Natural killer cell treated with Interleukin-12 subunit alpha and Interleukin-12 subunit beta and Interleukin-15 and Interleukin-18, amount 100 ng/mL, for 72 hours (primary cell): ENCODE data around the gene MAML2. TPM values are rescaled to one million over a fixed set of nuclear protein-coding genes. Genes with fewer than 3 reads are reported as not detected.

Experiments
- ATAC-seq, 2 donors: fragments of 150-1000 bp; cut with Tn5 transposase in 1 of 2; sonication (Bioruptor Pico), chemical (Tn5 transposase) in 1 of 2; 2 replicates each; pipeline ENCODE4 v1.10.0; 2021
- DNase-seq: peaks from one replicate; pipeline ENCODE4 v3.0.0; 2022; ENCODE audit warnings: low spot score
- H3K27ac Mint-ChIP-seq, 2 donors: 1 replicate in 1 of 2; 2 replicates in 1 of 2; pipeline ENCODE4 v1.8.0; 2022; ENCODE audit warnings: mixed read lengths in 2 of 2, mild to moderate bottlenecking in 1 of 2, moderate library complexity in 1 of 2
- H3K27me3 Mint-ChIP-seq, 2 donors: 1 replicate in 1 of 2; 2 replicates in 1 of 2; pipeline ENCODE4 v1.8.0; 2022; ENCODE audit warnings: mixed read lengths in 2 of 2
- H3K36me3 Mint-ChIP-seq: one replicate; pipeline ENCODE4 v1.8.0; 2022; ENCODE audit warnings: mixed read lengths
- H3K4me1 Mint-ChIP-seq, 2 donors: 1 replicate in 1 of 2; 2 replicates in 1 of 2; pipeline ENCODE4 v1.8.0; 2022; ENCODE audit warnings: low read depth in 2 of 2, mixed read lengths in 2 of 2, mild to moderate bottlenecking in 1 of 2
- H3K4me3 Mint-ChIP-seq: one replicate; pipeline ENCODE4 v1.8.0; 2022; ENCODE audit warnings: mixed read lengths
- H3K9me3 Mint-ChIP-seq: 2 replicates; pipeline ENCODE4 v1.8.0; 2022; ENCODE audit warnings: mixed read lengths
- total RNA-seq, 2 donors: library from RNA; stranded (reverse); gene quantifications; one replicate each; pipeline ENCODE4 v1.2.3, GENCODE V29; 2022

MAML2 gene
- total RNA-seq, 2 donors from 2014 or later: 15.9 to 21.9 TPM

DNA sequence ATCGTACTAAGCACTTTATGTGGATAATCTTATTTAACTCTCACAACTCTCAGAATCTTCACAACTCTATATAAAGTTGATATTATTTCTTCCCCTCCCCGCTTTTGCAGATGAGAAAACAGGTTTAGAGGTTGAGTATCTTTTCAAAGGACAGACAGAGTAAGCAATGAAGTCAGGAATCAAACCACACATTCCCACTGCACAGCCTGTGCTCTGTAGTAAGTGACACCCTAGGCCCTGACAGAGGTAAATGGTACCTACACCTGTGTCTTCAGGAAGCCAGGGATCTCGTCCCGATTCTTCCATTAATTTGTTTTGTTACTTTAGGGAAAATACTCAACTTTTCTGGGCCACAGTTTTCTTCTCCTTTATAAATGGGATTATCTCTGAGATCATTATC lies 246.6 kb downstream of the MAML2 start:
- peaks cover 5% of the 10 kb centered on the region for H3K36me3 Mint-ChIP-seq
- DNase-seq (no peak), ATAC-seq (no peak)
- H3K9me3 Mint-ChIP-seq: no peaks in the 10 kb centered on the region
- H3K4me3 Mint-ChIP-seq: no peak overlapping the region
- peak overlapping the region in 1 of 2 donors; percentile 40 for H3K27ac Mint-ChIP-seq
- no peaks in the 10 kb centered on the region for H3K27me3 Mint-ChIP-seq
- H3K4me1 Mint-ChIP-seq: peaks cover 9 to 16% of the 10 kb centered on the region in 2 donors

DNA sequence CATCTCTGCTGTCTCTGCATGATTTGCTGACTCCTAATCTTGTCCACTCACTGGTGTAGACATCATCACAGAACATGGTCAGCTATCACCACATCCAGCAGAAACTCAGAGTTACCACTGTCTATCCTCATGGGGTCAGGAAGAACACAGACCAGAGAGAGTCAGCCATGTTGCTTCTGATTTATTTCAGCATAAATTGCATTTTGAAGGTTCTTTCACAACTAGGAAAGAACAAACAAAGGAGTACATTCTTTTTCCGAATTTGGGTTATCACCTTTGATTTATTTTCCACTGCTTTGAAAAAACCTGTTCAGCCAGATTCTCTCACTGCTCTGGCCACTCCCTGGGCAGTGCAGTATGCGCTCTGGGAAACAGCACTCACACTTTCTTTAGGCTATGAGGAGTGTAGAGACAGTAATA lies 247.1 kb downstream of the MAML2 start:
- H3K27me3 Mint-ChIP-seq: no peaks in the 10 kb centered on the region
- H3K9me3 Mint-ChIP-seq: no peaks in the 10 kb centered on the region
- ATAC-seq: no peak
- H3K4me3 Mint-ChIP-seq: no peak overlapping the region
- peaks cover 9 to 16% of the 10 kb centered on the region in 2 donors for H3K4me1 Mint-ChIP-seq
- DNase-seq: no peak
- peaks cover 5% of the 10 kb centered on the region for H3K36me3 Mint-ChIP-seq
- no peak overlapping the region for H3K27ac Mint-ChIP-seq

DNA sequence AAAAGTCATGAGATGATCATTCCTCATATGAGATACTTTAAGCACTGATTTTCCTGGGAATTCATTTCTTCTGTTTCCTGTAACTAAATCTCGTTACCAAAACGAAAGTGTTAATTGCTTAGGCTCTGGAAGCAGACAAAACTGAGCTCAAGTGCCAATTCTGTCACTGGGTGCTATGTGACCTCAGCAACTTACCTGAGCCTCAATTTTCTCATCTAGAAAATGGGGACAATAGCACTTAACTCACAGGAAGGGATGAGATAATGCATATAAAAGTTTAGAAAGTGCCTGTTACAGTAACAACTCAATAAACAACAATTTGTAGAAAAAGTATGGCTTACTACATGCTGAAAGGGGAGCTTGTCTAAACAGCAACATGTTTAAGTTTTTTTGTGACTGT lies 248.8 kb downstream of the MAML2 start:
- H3K4me3 Mint-ChIP-seq: no peak overlapping the region
- H3K4me1 Mint-ChIP-seq: peaks cover 9 to 15% of the 10 kb centered on the region in 2 donors
- ATAC-seq (no peak), DNase-seq (no peak)
- H3K9me3 Mint-ChIP-seq: no peaks in the 10 kb centered on the region
- no peaks in the 10 kb centered on the region for H3K27me3 Mint-ChIP-seq
- H3K36me3 Mint-ChIP-seq: peaks cover 5% of the 10 kb centered on the region
- peak overlapping the region in 1 of 2 donors; percentile 38 for H3K27ac Mint-ChIP-seq

DNA sequence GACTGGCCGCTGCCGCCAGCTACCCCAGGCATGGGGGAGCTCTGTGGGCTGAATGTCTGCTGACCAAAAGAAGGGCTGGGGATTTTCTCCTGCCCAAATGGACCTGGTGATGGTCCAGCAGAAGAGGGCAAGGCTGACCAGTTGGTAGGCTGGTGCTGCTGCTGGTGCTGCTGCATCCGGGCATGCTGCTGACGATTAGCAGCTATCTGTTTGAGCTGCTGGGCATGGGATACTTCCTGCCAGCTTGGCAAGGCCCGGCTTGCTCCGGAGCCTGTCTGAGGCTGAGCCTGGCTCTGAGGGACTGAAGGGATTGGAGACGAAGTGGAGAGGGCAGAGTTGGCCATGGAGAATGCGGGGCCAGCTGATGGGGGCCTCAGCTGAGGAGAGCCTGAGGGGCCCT lies 250.5 kb downstream of the MAML2 start:
- Mint-ChIP-seq H3K36me3 (peaks cover 5% of the 10 kb centered on the region), H3K27ac (peak overlapping the region in 1 of 2 donors; percentile 34), H3K4me1 (peaks cover 9 to 12% of the 10 kb centered on the region in 2 donors), H3K27me3 (no peaks in the 10 kb centered on the region), H3K4me3 (no peak overlapping the region), H3K9me3 (no peaks in the 10 kb centered on the region)
- no peak for ATAC-seq
- no peak for DNase-seq

DNA sequence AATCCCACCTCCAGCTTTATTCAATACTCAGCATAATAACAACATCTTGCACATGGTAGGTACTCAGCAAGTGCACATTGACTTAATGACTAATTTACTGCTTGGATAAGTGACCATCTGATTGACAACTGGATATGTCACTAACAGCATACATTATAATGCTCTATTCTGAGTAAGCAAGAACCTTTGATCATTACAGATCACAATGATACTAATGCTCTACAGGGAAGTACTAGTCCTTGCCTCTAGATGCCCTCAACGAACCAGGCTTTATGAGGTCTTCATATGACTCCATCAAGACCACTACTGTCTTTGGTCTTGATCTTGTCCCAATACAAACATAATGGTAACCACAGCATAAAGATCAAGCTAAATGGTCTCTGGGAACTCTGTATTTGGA lies 251.5 kb downstream of the MAML2 start:
- peaks cover 5% of the 10 kb centered on the region for H3K36me3 Mint-ChIP-seq
- peaks cover 8 to 9% of the 10 kb centered on the region in 2 donors for H3K4me1 Mint-ChIP-seq
- DNase-seq: no peak
- H3K27me3 Mint-ChIP-seq: no peaks in the 10 kb centered on the region
- no peaks in the 10 kb centered on the region for H3K9me3 Mint-ChIP-seq
- ATAC-seq: peak in 1 of 2 donors; percentile 87
- H3K4me3 Mint-ChIP-seq: no peak overlapping the region
- peak overlapping the region in 1 of 2 donors; percentile 34 for H3K27ac Mint-ChIP-seq

DNA sequence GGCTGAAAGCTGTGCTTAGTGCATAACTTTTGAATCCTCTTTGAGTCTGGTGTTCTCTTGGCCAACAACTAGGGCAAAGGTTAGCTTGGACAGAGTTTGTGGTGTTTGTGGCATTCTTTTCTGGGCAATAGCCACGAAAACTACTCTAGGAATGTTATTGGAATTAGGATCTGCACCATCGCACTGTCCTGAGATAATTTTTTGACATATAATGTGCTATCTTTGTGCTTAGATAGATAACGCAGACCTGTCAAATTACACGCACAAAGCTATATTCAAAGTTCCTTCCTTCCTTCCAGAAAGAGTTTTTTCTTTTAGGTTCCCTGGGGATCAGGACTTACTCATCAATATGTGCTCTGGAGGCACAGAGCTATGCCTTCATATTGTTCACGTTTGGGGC lies 252.3 kb downstream of the MAML2 start:
- Mint-ChIP-seq H3K27me3 (no peaks in the 10 kb centered on the region), H3K27ac (no peak overlapping the region), H3K9me3 (no peaks in the 10 kb centered on the region), H3K4me3 (no peak overlapping the region), H3K36me3 (peaks cover 5% of the 10 kb centered on the region), H3K4me1 (peaks cover 8 to 9% of the 10 kb centered on the region in 2 donors)
- ATAC-seq (no peak), DNase-seq (no peak)

DNA sequence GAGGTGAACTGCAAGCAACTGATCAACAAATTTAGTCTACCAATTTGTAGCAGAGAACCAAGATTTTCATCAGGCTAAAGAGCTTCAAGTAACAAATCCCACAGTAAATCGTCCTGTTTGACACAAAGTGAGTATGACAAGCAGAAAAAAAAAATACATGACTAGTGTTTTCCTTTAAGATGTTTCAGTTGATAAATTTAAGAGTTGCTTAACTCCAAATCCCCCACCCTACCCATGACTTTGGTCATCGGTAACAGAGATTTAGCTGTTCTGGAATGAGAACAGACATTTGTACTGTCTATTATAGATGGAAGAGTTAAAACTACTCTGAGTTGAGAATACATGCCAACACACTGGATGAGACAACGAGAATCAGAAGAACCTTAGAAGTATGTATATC lies 254.1 kb downstream of the MAML2 start:
- peaks cover 5% of the 10 kb centered on the region for H3K36me3 Mint-ChIP-seq

DNA sequence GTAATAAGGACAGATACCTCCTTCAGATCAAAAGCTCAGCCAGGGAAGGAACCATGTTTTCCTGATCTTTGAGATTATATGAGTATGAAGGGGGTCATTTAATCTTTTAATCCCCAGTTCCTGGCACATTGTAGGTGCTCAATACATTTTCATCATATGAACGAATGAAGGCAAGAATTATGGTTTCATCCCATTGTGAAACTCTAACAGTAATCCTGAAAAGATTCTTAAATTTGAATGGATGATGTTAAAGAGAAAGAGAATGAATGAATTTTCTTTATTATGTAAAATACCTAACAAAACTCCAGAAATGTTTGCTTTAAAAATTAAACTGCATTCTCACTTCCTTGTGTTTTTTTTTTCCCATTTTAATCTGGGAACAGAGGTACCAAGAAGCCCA lies 256.9 kb downstream of the MAML2 start:
- H3K27ac Mint-ChIP-seq: no peak overlapping the region
- H3K4me1 Mint-ChIP-seq: peaks cover 0 to 4% of the 10 kb centered on the region in 2 donors
- H3K27me3 Mint-ChIP-seq: no peaks in the 10 kb centered on the region
- no peak overlapping the region for H3K4me3 Mint-ChIP-seq
- no peaks in the 10 kb centered on the region for H3K36me3 Mint-ChIP-seq
- no peaks in the 10 kb centered on the region for H3K9me3 Mint-ChIP-seq
- DNase-seq: no peak
- ATAC-seq: no peak

More for the DNA sequence above, 254.1 kb downstream of the MAML2 start:
- Mint-ChIP-seq H3K27ac (no peak overlapping the region), H3K4me1 (peaks cover 8 to 9% of the 10 kb centered on the region in 2 donors), H3K4me3 (no peak overlapping the region), H3K9me3 (no peaks in the 10 kb centered on the region), H3K27me3 (no peaks in the 10 kb centered on the region)
- DNase-seq (no peak), ATAC-seq (no peak)

DNA sequence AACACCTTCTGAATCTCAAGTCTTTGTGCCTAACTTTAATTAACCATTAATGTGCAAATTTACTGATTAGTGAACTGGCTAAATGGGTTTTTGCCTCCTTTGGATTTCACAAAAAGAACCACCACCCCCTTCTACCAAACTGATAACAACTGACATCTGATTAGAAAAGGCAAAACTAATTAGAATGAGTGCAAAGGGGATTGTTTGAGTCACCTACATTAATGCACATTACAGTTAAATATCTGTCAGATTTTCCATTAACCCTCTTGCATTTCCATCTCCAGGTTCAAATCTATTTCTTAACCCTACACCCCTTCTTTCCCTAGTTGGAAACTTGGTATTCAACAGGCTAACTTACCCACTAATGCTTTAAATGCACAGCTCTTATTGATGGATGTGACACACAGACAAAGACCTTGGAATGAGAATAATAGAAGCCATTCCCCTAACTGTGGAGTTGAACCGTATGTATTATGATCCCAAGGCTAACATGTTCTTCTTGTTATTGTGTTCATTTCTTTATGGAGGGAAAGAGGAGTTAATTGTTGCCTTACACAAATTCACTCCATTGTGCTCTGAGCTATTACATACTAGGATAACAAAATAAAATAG lies 257.6 kb downstream of the MAML2 start:
- Mint-ChIP-seq H3K4me1 (peaks cover 0 to 4% of the 10 kb centered on the region in 2 donors), H3K4me3 (no peak overlapping the region), H3K9me3 (no peaks in the 10 kb centered on the region), H3K27me3 (no peaks in the 10 kb centered on the region), H3K36me3 (no peaks in the 10 kb centered on the region), H3K27ac (no peak overlapping the region)
- ATAC-seq (no peak), DNase-seq (no peak)

DNA sequence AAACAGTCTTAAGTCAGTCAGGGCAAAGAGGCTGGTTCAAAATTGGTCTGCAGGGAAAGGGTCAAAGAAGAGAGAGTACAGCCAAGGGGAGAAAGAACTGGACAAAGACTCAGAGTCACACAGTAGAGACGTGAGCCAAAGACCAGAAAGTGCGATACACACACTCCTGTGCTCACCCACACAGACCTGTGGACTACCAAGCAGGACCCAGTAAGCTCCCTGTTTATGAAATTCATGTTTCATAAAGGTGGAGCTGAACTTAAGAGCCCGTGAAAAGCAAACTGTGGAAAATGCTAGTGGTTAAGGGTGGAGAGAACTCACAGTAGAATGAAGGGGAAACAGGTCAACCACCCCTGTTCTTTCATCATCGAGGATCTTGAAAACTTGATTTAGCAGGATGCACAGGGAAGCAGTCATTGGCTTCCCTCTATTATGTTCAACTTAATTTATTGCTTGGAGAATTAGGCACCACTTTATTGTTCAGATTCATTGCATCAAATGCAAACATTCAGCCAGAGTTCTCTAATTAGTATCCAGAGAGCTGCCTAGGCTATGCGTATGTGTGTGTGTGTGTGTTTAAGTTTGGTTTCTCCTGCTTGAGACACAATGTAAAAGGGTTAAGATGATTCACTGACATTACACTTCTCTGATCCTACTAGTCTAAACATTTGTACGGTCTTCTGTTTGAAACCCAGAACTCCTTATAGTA lies 258.2 kb downstream of the MAML2 start:
- Mint-ChIP-seq H3K27me3 (no peaks in the 10 kb centered on the region), H3K36me3 (no peaks in the 10 kb centered on the region), H3K27ac (no peak overlapping the region), H3K4me1 (peaks cover 4% of the 10 kb centered on the region in 2 donors), H3K9me3 (no peaks in the 10 kb centered on the region), H3K4me3 (no peak overlapping the region)
- DNase-seq (no peak), ATAC-seq (no peak)

DNA sequence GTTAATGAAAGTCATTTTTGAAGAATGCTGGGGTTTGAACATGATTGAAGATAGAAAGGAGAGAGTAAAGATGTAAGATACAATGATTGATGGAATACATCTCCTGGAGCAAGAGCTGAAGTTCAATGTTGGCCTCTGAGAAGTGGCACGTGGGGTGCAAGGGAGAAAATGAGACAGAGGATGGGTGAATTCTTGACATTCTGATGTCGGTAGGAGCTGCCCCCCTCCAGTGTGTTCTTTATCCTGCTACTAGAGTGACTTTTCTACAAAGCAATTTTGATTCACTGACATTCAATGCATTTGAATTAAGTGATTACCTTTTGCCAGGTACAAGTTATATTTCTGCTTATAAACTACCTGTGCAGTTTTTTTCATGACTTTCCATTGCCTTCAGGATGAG lies 260.1 kb downstream of the MAML2 start:
- Mint-ChIP-seq H3K36me3 (no peaks in the 10 kb centered on the region), H3K4me1 (peaks cover 7 to 12% of the 10 kb centered on the region in 2 donors), H3K9me3 (no peaks in the 10 kb centered on the region), H3K4me3 (no peak overlapping the region), H3K27me3 (no peaks in the 10 kb centered on the region), H3K27ac (no peak overlapping the region)
- ATAC-seq (no peak), DNase-seq (no peak)

DNA sequence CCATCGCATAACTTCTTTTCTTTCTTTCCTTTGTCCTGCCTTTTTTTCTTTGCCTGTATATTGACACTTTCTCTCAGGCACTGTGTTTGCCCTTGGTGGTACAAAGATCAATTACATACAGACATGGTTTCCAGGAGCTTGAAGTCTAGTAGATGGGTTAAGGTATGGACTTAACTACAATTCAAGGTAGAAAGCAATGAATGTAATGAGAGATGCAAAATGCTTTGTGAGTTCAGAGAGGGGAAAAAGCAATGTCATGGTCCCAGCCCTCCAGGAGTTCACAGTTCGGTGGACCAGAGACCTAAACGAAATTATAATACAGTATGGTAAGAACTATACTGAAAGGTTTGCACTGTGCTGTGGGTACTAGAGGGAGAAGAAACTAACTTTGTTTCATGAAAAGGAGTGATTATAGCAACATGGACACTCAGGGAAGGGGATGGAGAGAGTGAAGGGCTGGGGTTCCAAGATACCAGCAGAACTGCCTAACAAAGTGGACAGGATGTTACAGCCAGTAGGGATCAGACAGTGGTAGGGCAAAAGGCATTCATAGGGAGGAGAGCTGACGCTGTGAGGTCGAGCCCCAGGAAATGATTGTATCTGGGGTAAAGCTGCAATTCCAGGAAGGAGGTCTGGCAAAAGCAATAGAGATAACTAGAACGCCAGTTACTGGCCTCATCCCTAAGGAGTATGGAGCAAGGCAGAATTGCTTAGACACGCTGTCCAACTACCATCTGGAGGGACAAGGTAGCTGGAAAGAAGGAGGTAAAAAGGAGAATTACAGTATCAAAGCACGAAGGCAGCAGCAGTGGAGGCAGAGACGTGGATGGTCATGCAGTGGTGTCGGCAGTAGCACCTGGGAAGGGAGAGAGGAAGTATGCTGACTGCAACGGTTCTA lies 260.7 kb downstream of the MAML2 start:
- DNase-seq (no peak), ATAC-seq (no peak)
- H3K27ac Mint-ChIP-seq: no peak overlapping the region
- H3K4me3 Mint-ChIP-seq: no peak overlapping the region
- H3K4me1 Mint-ChIP-seq: peaks cover 12 to 18% of the 10 kb centered on the region in 2 donors
- no peaks in the 10 kb centered on the region for H3K9me3 Mint-ChIP-seq
- no peaks in the 10 kb centered on the region for H3K27me3 Mint-ChIP-seq
- H3K36me3 Mint-ChIP-seq: no peaks in the 10 kb centered on the region

DNA sequence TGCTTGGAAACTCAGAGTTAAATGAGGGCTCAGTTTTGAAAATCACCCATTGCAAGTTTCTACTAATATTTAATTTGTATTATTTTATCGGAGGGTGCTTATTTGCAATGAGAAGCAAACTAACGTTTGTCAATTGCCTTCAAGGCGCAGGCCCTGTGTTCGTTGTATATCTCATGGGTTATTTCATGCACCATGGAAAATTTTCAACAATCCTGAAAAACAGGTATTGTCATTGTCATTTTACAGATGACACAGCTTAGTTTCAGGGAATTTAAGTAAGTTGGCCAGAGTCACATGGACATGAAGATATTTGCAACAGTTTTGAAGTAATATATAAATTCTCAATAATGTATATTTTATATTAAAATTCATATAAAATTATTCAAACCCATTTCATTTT lies 261.4 kb downstream of the MAML2 start:
- ATAC-seq (no peak), DNase-seq (no peak)
- Mint-ChIP-seq H3K9me3 (no peaks in the 10 kb centered on the region), H3K27me3 (no peaks in the 10 kb centered on the region), H3K27ac (no peak overlapping the region), H3K36me3 (no peaks in the 10 kb centered on the region), H3K4me1 (peaks cover 14 to 20% of the 10 kb centered on the region in 2 donors), H3K4me3 (no peak overlapping the region)

DNA sequence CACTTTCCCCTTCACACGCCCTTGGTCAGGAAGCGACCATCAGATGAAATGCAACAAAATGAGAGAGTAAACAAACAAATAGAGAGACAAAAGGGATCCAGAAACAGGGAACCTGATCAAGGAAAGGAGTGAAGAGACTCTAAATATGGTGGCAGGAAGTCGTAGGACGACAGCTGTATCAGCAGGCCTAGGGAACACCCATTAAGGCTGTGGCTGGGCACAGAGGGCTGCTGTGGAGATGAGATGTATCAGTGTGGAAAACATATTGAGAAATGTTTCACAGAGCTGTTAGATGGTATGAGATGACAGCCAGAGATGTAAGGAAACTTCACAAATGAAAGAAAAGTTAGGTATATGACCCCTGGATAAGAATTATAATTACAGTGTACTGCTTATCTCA lies 263.3 kb downstream of the MAML2 start:
- no peak overlapping the region for H3K4me3 Mint-ChIP-seq
- peak overlapping the region in 1 of 2 donors; percentile 28 for H3K27ac Mint-ChIP-seq
- ATAC-seq: no peak
- no peaks in the 10 kb centered on the region for H3K27me3 Mint-ChIP-seq
- H3K9me3 Mint-ChIP-seq: no peaks in the 10 kb centered on the region
- peaks cover 32 to 39% of the 10 kb centered on the region in 2 donors for H3K4me1 Mint-ChIP-seq
- DNase-seq: no peak
- no peaks in the 10 kb centered on the region for H3K36me3 Mint-ChIP-seq
